ENCODE results near the gene SCRG1.

SCRG1 gene

DNA sequence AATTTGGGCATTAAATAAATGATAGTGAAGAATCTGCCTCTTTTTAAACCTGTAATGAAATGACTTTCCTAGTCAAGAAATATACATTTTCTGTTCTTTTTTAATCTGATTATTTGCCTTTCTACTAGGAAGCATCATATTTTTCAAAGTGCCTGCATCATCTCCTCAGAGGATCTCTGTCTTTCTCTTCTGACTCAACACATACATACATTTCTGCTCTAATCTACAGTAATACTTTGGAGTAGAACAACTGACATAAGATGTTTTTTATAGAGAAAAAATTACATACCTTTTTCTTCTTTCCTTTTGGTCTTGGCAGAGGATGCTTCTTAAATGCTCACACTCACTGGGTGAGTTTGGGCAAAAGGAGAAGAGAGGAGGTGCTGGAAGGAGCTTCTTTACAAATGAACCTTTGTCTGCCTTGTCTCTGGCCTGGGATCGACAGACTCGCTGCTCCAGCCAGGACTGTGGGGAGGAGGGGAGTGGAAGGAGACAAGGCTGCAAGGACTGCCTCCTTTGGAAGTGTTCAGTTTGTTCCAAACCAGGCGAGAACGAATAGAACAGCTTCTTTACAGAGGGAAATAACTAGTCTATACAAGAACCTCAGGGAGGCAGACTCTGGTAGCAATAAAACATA, at the start of gene SCRG1:
SCRG1 (minus strand) TSS at position 338 of the 637 bp plus-strand sequence. CDS start 7,702 bp downstream, outside the sequence.
- DNase-seq (ENCODE audit: low spot score): peak; percentile 60

DNA sequence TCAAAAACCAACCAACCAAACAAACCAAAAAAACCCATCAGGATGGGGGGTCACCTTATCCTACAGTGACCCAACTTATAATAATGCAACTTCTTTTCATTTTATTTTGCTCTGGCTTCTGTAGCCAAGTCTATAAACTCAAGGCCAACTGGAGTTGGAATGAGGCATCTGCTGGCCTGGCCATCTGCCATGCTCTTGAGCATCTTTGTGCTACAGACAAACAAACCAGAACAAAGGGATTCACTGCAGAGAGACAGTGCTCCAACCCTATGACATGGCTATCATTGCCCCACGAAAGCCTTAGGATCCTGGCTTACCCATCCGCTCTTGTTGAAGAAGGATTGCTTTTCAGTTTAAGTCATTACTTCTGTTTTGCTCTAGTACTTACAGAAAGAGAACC, 49.2 kb upstream of the SCRG1 start:
- DNase-seq (ENCODE audit: low spot score): no peak

DNA sequence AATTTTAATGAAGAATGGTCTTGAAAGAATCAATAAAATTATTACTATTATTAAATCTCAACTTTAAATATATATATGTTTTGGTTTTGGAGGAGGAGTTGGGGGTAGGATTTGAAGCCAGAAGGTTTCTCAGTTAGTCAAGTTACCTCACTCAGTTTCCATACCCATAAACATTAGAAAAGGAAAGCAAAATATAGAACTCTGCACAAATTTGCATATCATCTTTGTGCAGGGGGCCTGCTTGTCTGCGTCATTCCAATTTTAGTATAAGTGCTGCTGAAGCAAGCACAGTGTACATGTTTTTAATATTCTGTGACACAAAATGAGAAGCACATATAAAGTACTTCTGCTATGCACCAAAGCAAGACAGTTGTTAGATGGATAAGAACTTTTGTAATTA, 47.5 kb upstream of the SCRG1 start:
- DNase-seq (ENCODE audit: low spot score): no peak

DNA sequence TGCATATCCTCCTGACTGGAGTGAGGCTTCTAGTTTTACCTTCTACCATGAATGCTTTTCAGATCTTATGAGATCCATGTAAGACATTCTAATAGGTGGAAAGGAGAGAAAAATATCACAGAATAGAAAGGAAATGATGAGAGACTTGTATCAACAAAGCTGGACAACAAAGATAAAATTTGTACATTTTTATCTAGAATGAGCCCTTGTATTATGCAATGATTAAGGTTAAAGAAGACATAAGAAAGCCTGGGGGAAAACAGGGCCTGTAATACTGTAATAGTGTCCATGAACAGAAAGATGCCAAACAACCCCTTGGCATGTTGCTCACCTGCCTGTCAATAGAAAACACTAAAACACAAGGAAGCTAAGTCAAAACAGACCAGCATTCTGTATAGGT, 44.2 kb upstream of the SCRG1 start:
- DNase-seq (ENCODE audit: low spot score): no peak

DNA sequence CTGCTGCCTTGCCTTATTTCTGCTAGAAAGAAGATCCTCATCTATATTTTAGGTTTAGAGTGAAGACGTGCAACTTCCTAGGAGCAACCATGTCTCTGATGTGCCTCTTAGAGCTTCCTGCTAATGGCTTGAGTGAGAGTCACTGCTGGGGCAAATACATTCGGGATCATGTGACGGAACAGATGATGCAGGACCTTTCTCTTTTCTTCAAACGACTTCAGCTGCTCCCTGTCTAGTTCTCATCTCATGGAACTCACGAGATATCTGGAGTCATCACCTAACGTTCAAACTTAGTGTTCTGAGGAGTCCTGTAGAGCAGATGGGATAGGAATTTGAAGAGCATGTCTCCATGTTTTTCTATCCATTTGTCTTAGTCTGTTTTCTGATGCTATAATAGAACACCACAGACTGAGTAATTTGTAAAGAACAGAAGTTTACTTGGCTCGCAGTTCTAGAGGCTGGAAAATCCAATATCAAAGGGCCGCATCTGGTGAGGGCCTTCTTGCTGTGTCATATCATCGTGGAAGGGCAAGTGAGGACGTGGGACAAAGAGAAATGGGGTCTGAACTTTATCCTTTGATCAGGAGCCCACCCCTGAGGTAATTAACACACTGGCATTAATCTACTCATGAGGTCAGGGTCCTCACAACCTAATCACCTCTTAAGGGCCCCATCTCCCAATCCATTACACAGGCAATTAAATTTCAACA, 43.5 kb upstream of the SCRG1 start:
- DNase-seq (ENCODE audit: low spot score): no peak

DNA sequence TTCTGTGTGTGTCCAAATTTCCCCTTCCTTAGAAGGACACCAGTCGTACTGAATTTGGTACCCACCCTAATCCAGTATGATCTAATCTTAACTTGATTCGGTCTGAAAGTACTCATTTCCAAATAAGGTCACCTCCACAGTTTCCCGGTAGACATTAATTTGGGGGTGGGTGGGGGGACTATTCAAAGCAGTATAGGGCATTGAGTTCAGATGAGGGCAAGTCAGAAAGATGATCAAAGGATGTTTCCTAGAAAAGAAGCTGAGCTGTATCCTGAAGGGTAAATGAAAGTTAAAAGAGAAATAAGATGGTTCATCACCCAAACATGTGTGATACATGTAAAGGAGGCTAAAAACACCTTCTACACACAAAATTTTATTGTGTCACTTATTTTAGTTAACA, 42.0 kb upstream of the SCRG1 start:
- DNase-seq (ENCODE audit: low spot score): no peak

DNA sequence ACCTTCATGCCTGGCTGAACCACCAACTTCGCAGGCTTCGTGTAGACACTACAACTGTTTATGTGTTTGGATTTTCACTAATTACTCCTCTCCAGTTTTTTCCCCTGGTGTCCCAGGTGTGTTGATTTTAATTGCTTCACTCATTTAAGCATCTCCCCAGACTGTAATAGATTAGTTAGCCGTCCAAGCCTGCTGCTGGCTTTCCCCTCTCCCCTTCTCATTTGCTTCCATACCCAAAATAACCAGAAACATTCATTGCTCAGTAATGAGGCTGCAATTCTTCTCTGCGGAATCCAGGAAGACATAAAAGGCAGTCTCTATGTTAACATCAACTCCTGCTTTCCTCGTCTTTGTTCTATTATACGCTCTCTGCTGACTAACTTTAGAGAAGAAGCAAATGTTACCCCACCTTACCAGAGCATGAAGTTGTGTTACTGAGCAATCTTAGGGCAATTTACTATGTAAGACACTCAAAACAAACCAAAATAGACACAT, 37.9 kb upstream of the SCRG1 start:
- no peak for DNase-seq (ENCODE audit: low spot score)

DNA sequence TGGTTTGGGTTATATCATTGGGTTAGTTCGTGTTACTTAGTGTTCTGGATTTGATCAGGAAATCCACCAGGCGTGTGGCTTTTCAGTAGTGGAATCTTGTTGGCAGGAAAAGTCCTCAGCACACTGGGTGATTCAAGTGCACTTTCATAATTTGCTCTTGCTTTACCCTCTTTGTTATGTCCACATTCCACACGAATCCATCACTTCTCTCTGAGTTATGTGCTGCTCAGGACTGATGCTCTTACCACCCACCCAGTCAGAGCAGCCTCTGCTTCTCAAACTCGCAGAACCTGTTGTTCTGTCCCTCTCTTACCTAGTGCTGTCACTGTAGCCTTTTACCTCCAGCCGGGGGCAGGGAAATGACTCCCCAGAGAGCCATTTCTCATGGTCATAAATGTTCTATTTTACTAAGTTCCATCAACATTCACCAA, 37.2 kb upstream of the SCRG1 start:
- DNase-seq (ENCODE audit: low spot score): no peak

DNA sequence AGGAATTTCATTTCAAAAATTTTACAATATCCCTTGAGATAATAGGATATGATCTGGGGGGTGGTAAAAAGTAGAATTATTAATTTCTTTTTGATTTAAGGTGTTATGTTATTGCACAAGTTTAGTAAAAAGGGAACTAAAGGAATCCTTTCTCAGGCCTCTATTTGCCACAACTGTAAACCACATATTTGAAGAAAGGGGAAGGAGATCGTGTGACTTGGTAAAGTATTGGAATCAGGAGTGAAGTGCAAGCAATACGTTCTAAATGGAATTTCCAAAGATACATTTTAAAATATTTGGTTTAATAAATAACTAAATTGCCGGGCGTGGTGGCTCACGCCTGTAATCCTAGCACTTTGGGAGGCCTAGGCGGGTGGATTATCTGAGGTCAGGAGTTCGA, 35.3 kb upstream of the SCRG1 start:
- DNase-seq (ENCODE audit: low spot score): no peak

DNA sequence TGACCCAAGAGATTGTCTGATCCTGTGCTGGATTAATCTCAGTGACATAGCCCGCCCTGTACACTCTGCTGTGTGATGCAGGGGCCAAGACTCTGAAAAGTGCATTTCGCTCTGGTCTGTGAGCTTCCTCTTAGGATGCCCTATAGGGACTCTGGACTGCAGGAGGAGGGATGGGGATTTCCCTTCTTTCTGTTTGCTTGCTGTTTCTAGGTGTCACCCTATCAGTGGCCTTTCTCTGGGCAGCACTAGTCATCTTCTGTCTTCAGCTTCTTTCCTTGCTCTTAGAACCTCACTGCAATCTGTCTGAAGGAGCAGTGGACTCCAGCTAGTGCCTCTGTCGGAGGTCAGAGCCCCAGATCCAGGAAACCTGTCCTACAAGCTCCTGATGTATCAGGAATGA, 34.5 kb upstream of the SCRG1 start:
- DNase-seq (ENCODE audit: low spot score): no peak

DNA sequence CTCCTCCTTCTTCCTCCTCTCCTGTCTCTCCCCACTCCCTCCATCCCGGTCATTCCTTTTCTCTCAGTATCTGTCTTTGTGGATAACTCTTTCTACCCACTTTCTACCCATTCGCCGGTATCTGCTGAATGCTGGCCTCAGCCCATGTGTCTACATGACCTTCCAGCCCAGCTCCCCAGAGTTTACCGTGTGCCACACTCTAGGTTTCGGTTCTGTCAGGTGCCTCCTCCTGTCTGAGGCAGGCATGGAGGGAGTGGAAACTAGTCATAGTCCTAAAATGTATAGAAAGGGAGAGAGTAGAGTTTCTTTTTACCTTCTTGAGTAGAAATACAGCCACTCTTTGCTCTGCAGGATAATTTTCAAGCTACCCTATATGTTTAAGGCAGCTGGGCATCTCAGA, 33.5 kb upstream of the SCRG1 start:
- no peak for DNase-seq (ENCODE audit: low spot score)

DNA sequence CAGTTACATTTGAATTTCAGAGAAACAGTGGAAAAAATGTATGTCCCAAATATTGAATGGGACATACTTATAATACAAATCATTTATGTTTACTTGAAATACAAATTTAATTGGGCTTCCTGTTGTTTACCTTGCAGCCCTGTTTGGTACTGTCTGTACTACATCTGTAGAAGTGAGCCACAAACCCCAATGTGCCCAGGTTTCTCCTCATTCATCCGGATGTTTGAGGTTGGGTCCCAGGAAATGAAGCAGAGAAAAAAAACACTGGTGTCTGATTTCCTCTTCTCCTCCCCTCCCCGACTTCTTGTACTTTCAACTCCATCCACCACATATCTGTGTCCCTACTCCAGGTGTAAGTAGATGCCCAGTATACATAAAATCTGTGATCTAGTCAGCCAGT, 27.1 kb upstream of the SCRG1 start:
- no peak for DNase-seq (ENCODE audit: low spot score)

DNA sequence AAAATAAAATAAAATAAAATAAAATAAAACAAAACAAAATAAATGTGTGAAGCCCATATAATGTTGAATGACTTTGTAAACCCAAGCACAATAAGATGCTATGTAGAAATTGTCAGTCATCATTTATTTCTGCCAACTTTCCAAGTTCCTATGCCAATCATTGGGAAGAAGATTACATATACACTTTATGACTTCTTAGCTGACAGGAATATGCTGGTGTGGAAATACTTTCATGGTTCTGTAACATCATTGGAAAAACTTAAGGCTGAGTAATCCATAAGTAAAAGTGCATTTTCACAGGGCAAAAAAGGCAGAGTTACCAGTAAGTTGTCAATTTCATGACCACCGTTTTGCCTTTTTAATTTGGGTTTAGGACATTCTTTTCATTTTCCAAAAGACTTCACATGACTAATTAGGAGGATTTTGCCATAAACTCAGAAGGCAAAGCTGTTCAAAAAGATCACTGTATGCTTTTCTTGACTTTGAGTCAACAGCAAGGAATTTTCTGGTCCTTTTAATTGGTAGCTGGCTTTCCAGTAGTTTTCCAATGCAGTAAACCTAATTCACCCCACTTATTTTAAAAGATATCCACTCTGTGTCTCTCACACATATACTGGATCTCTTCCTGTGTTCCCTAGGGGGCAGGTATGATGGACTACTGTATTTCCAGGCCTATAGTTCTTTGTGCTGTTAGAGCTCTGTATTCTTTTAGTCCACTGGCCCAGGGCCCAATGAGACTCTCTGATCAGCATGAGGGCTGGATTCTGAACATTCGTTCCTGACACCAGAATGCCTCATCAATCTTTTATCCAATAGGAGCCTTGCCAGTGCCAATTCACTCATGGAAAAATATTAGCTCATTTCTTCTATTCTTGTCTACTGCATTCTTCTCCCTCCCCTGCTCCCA, 26.2 kb upstream of the SCRG1 start:
- DNase-seq (ENCODE audit: low spot score): no peak

DNA sequence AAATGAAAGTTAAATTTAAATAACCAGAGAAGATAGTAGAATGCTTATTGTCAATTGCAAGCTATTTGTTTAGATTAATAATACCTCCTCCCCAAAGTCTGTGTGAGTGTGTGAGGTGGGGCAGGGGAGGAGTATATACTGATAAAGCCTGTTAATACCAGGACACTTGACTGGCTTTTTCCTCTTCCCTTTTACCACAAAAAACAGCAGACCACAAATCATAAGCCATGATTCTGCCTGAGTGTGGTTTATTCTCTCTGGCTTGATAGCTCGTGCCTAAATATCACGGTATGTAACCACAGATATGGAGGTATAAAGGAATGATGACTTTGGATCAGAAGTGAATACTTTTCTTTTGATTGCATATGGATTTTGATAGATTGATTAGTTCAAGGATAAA, 21.9 kb upstream of the SCRG1 start:
- DNase-seq (ENCODE audit: low spot score): no peak

DNA sequence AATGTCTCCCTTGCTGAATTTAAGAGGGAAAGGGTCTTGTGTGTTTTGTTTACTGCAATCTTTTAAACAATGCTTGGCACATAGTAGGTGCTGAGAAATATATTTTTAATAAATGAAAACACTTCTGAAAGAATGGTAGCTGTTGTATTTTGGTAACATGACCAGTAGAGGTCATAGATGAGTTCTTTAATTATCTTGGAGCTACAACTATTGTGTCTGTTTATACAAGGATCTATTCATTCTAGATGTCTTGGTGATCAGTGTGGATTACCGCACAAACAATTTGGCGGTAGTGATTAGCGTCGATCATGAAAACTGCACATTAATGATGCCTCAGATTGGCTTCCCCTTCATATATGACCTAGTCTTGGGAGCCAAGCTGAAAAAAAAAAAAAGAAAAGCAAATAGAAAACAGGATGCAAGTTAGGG, 21.4 kb upstream of the SCRG1 start:
- no peak for DNase-seq (ENCODE audit: low spot score)

DNA sequence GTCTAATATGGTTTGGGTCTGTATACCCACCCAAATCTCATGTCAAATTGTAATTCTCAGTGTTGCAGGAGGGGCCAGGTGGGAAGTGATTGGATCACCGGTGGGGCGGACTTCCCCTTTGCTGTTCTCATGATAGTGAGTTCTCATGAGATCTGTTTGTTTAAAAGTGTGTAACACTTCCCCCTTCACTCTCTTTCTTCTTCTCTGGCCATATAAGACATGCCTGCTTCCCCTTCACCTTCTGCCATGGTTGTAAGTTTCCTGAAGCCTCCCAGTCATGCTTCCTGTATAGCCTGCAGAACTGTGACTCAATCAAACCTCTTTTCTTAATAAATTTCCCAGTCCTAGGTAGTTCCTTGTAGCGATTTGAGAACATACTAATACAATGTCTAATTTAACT, 19.7 kb upstream of the SCRG1 start:
- no peak for DNase-seq (ENCODE audit: low spot score)

DNA sequence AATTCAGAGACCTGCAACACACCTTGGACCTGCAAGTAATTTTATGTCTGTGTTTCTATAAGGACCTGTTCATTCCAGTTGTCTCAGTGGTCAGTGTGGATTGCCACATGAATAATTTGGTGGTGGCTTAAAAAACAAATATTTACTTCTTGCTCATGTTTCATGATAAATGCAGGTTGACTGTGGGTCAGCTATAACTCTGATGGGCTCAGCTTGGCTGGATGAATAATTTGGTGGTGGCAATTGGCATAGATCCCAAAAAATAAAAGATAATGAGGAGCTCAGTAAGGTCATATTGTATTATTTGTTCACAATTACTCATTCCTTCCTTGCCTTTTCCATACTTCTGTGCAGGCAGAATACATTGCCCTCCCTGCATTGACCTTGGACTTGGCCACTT, 18.9 kb upstream of the SCRG1 start:
- DNase-seq (ENCODE audit: low spot score): no peak

DNA sequence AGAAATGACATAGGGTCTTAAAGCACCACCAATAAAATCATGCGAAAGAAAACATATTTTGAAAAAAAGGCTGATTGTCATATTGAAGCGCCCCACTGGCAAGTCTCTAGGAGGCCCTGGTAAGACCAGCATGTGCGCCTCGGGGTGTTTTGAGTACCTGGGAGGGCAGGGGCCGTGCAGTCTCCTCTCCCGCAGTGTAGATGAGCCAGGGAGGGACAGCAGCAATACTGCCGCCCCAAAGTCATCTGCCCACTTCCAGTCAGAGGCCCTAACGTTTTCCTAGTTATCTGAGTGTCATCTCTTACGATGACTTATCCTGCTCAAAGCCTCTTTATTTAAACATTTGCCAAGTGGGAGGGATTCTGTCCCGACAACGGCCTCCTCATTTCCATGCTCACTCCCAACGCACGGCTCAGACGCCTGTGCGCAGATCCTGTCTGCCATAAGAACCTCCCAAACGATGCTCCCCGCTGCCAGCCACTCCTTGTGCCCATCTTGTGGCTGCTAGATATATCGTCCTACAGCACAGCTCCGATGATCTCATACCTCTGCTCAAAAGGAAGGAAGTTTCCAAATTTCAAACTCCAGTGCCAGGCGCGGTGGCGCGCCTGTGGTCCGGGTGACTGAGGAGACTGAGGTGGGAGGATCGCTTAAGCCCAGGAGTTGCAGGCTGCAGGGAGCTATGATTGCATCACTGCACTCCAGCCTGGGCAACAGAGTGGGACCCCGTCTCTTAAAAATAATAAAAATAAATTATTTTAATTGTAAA, 17.2 kb upstream of the SCRG1 start:
- DNase-seq (ENCODE audit: low spot score): no peak

DNA sequence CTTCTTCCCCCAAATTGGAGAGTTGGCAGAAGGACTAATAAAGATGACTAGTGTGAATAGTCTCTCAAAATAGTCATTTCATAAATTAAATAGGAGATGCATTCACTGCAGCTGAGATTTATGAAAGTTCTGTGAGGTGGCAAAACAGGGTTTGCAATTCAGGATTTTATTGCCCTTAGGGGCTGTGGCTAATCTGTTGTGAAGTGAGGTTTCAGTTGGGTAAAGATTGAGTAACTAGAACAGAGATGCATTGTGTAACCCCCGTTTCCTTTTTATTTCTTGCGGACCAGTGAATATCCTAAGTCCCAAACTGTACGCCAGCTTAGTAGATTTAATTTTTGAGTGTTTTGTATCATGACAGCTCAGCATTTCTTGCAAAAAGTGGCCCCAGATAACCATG, 16.2 kb upstream of the SCRG1 start:
- no peak for DNase-seq (ENCODE audit: low spot score)

DNA sequence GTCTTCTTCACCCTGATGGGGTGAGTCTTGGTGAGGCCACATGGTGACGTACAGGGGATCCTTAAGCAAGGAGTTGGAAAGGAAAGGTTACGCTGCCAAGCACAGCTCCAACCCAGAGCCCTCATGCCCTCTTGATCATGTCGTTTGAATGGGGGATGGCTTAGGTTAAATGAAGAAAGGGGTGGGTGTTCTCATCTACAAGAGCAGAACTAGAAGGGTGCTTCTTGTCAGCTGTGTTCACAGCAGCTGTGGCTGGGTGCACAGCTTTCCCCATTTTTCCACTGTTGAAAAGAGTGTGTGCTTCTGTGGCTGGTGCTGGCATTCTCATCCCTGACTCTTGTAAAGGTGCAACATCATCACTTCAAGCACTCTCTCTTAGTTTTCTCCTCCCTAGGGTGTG, 15.5 kb upstream of the SCRG1 start:
- no peak for DNase-seq (ENCODE audit: low spot score)

DNA sequence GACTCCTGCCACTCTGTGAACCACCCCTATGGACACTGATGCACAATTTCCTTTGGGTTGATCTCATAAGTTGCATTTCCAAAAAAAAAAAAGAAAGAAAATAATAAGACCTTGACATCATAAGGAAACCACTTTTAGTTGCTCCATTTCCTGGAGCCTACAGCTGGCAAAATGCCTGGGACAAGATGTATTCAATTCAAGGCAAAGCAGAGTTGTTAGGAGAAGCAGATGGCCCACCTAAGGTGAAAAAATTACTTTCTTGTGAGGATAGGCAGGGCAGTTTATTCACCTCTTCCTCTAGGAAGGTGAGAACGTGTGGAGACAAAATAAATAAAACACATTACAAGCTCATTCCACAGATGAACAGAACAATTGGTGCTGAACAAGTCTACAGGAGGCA, 14.1 kb upstream of the SCRG1 start:
- DNase-seq (ENCODE audit: low spot score): no peak

DNA sequence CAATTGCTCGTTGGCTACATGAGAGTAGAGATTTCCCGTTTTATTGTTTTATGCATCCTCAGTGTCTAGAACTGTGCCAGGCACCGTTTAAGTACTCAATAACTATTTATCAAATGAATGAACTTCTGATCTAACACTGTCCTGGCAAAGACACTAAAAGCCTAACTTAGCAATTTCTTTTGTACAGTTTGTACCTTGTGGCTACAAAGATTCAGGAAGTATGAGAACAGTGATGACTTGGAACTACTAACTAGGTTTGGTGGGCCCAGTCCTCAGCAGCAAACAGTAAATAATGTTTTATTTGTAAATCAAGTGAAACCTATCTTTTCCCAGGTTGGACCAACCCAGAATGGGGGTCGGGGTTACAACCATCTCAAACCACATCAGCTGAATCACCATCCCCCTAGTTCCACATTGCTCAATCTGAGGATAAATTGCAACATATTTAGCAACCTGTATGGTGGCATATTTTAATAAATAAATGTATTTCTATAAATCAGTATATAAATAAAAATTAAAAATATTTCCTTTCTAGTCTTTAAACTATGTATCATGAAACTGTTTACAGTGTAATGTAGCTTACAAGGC, 12.3 kb upstream of the SCRG1 start:
- no peak for DNase-seq (ENCODE audit: low spot score)

Data from ecto neural progenitor cell (in vitro differentiated cells).